ENCODE results near the gene VWA8.
"Not testable (repeated sequence)": the region's sequence is repeated elsewhere in the genome, so short reads cannot be mapped to it uniquely, and the experiment has no call there.

The VWA8 gene

DNA sequence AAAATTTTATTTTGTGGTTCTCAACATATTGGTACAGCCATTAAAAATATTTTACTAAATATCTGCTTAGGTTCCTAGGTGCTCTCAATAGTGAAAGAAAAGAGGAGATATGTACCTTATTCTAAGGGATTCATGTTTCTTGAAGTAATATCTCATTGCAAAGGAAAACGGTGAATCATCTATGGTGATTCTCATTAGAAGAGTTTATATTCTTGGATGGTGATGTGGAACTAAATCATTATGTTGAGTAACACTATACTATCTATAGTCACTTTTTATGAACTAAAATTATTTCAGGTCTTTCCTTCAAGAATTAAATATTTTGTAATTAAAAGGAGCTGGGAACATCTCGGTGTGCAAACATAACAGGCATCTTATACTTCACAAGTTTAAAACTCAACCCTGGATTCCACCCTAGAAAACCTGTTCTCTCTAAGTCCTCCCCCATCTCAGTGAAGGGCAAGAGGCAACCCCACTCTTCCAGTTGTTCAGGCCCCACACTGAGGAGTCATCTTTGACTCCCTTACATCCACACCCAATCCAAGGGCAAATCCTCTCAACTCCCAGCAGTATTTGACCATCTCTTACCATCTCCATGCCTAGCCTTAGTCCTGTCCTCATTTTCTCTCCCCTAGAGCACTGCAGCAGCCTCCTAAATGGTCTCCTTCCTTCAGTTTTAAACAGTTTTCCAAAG is 363.4 kb downstream of the VWA8 start:
- H3K4me3 ChIP-seq (ENCODE audit: low read depth, low read length) = no peak overlapping the region

DNA sequence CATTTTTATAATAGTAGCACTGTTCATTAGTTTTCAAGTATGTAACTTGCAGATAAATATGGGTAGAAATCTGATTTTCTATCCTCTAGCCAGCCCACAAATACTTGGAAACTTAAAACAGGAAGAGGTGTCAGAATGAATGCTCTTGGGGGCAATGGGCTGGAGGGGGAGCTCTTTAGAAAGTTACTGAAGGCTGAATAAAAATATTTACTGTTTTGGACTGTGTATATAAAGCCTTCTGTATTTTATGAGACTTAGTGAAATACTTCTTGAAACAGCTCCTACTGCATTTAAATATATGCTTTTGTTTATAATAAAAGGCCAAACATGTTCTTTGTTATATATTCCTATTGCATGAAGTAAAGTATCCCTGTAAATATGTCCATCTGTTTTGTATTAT is 364.7 kb downstream of the VWA8 start:
- no peak overlapping the region for H3K4me3 ChIP-seq (ENCODE audit: low read depth, low read length)

DNA sequence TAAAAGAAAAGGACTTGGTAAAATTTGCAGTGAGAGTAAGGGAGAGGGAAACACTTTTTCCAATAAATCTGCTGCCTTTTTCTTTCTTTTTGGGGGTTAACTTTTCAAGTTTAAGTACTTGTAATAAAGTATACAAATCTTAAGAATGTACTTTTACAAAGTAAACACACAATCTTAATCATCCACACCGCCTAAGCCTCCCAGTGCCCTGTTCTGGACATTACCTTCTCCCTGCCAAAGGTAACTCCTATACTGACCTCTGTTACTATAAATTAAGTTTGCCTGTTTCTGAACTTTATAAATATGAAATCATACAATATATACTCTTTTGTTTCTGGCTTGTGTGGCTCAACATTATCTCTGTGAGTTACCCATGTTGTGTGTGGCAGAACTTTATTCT is 365.6 kb downstream of the VWA8 start:
- H3K4me3 ChIP-seq (ENCODE audit: low read depth, low read length) = no peak overlapping the region

DNA sequence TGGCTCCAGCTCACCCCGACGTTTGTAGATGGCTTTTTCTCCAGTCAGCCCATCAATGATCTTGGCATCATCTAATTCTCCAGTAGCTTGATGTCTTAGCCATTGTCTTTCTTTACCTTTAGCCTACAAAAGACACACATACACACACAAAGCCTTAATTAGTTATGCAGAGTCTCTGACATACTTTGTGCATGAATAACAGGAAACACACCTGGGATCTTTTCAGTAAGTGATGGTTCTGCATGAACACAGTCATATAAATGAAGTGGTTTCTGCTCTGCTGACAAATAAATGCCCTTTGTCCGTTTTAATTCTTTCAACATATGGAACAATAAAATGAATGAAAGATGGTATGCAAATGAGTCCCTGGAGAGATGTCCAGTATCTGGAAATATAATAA is 370.3 kb downstream of the VWA8 start:
- H3K4me3 ChIP-seq (ENCODE audit: low read depth, low read length) = no peak overlapping the region

DNA sequence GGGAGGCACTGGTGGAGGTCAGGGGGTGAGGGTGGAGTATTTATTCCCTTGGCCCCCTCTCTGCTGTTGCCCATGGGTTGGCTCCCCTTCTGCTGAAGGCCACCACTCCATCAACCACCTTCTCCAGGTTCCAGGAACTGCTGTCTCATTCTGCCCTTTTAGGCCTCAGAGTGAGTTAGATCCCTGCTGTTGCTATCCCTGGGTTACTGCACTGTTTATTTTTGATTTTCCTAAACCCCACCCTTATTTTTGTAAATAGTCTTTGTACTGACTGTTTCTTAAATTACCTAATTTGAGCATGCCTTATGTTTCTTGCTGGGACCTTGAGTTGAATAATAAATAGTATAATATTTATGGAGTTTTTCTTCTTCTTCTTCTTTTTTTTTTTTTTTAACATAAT is 370.8 kb downstream of the VWA8 start:
- H3K4me3 ChIP-seq (ENCODE audit: low read depth, low read length) = no peak overlapping the region

DNA sequence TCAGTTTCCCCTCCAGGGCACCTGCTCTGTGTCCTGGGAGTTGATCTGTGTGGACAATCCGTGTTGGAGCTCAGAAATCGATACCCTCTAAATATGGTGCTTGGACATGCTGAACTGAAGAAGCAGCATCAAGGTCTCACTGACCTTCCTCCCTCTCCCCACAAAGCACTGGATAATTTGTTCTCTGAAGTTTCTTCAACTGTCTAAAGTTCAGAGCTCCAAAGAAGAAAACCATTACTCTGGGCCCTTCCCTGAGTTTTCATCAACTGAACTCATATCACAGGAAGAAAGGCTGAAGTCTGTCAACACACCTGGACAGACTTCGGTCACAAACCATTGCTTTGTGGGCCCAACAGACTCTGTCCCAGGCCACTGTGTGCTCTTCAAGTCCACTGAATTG is 371.5 kb downstream of the VWA8 start:
- no peak overlapping the region for H3K4me3 ChIP-seq (ENCODE audit: low read depth, low read length)

DNA sequence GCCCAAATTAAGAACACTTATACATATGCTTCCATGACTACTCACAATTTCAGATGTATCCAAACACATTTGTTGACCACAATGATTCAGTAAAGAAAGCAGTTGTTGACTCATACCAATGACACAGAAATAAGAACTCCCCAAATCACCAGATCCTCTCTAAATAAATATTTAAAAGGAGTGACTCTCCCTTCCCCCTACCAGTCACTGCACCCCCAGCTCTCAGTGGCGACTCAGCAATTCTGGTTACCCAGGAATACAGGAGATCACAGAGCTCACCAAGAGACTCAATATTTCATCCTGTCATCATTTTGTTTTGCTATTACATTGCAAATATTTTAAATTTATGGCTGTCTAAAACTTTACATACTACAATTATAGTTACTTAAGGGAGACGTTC is 372.0 kb downstream of the VWA8 start:
- no peak overlapping the region for H3K4me3 ChIP-seq (ENCODE audit: low read depth, low read length)

DNA sequence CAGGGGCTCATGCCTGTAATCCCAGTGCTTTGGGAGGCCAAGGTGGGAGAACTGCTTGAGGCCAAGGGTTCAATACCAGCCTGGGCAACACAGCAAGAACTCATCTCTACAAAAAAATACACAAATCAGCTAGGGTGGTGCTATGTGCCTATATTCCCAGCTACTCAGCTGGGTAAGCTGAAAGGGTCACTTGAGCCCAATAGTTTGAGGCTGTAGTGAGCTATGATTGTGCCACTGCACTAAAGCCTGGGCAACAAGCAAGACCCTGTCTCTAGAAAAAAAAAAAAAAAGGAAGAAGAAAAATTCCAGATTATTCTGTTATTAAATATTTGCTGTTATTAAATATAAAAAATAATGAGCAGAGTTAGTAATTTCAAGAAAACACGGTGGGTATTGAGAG is 372.5 kb downstream of the VWA8 start:
- no peak overlapping the region for H3K4me3 ChIP-seq (ENCODE audit: low read depth, low read length)

DNA sequence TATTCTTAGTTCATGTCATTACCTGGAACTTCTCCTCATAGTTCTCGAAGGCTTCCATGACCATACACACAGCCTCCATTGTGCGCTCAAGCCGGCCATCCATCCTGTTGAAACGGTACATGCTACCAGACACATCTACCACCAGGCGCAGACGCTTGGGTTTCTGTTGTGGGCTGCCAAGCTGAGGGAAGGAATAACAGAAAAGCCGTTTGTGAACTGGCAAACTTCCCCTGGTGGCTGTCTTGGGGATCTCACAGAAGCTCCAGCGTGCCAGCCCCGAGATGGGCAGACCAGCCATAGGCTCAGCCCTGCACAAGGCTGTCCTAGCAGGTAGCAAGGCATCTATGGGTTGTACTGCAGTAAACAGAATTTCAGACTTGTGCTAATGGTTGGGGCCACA is 373.4 kb downstream of the VWA8 start:
- H3K4me3 ChIP-seq (ENCODE audit: low read depth, low read length) = no peak overlapping the region

DNA sequence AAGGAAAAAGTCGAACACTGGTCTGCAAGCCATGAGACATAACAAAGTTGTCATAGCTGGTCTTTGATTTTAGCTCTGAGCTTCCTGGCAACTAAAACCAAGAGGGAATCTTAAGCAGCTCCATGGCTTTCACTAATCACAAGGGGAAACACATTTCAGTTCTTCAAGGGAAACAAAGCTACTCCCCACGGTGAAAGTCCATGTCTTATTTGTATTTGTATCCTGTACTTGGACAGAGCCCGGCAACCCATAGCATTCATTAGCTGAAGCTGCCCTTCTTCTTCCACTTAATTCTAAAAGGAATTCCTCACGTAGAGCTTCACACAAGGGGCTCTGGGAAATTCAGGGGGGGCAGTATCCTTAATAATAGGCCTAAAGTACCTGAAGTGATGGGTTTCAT is 374.7 kb downstream of the VWA8 start:
- no peak overlapping the region for H3K4me3 ChIP-seq (ENCODE audit: low read depth, low read length)

DNA sequence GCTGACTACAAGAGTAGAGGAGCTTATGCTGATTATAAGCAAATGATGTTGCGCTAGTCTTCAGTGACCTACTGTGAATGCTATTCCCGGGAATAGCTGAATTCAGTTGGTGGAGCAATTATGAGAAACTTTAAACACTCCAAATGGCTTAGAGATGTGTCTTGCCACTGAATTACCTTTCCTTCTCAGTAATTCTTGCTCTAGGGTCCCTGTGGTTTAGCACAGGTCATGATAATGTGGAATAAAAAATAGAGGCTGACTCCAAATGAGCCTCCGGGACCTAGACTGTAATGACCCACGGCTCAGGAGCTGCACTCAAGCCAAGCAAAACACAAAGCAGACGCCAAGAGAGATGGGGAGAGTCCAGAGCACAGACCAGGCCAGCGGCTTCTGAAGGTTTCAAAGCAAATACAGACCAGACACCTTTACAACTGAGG is 378.9 kb downstream of the VWA8 start:
- no peak overlapping the region for H3K4me3 ChIP-seq (ENCODE audit: low read depth, low read length)

DNA sequence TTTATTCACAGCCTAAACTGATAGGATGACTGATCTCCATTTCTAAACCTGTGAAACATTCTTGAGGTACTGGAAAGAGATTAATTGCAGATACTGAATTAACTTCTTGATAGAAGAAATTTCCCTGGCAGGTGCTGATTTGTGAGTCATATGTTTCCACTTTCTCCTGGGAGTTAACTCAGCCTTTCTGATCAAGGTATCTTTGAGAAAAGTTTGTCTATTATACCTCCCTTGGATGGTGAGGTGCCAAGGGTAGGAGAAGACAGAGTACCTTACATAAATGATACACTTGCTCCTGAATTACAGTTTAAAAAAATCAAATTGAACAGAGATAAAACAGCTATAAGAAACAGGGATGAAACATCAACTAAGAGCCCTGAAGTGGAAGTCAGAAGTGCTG is 380.6 kb downstream of the VWA8 start:
- no peak overlapping the region for H3K4me3 ChIP-seq (ENCODE audit: low read depth, low read length)

DNA sequence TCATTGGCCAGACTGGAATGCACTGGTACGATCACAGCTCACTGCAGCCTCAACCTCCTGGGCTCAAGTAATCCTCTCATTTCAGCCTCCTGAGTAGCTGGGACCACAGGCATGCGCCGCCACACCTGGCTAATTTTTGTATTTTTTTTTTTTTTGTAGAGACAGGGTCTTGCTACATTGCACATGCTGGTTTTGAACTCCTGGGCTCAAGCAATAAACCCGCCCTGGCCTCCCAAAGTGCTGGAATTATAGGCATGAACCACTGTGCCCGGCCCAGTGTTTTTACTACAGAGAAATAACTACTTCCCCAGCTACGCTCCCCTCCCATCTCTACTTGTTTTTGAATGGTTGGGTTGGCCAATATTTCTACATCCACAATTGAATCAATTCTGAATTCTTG is 381.0 kb downstream of the VWA8 start:
- H3K4me3 ChIP-seq (ENCODE audit: low read depth, low read length) = no peak overlapping the region

DNA sequence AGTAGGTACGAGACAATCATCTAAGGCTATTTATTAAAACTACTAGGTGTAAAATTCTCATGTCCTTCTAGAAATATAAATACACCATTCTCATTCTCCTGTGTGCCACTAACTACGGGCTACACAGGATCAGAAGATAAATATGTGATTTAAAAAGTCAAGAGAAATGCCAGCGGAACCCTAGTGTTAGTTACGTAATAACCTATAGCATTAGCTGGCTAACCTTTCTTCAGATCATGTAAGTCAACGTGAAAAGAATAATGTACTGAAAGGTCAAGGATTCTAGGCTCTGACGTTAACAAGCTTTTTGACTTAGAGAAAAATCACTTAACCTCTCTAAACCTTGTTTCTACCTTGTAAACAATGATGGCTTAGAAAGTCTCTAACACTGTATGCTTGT is 381.7 kb downstream of the VWA8 start:
- no peak overlapping the region for H3K4me3 ChIP-seq (ENCODE audit: low read depth, low read length)

DNA sequence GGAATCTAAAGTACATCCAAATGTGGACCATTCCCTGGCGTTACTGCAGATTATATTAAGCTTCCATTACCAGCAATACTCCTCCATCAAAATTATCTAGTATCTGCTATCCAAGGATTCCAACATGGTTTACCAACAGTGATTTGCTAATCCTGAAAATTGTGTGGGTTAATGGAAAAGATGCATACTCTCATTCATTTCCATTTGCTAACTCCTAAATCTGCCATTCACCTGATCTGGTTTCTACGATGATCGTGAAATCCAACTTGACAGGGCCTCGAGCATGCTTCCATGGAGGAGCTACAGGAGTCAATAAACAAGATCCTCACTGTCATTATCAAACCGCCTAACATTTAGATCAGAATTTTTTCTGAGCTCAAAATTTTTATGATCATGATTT is 382.5 kb downstream of the VWA8 start:
- H3K4me3 ChIP-seq (ENCODE audit: low read depth, low read length) = no peak overlapping the region

DNA sequence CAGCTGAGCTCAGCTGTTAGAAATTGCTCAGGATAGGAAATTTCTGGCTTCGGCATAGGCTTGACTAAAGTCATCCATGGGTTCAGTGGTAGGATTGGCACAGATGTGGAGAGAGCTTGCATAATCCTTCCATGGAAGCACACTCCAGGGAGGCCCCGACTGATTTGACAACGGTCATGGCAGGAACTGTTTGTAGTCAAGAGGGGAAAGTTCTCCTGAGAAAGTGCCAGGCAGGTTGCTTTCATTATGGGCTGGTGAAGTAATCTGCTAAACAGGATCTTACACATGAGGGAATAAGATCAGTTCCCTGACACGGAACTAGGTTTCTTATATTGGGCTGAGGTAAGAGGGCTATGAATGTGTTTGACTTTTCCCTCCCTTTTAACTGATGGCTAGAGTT is 383.5 kb downstream of the VWA8 start:
- H3K4me3 ChIP-seq (ENCODE audit: low read depth, low read length) = no peak overlapping the region

DNA sequence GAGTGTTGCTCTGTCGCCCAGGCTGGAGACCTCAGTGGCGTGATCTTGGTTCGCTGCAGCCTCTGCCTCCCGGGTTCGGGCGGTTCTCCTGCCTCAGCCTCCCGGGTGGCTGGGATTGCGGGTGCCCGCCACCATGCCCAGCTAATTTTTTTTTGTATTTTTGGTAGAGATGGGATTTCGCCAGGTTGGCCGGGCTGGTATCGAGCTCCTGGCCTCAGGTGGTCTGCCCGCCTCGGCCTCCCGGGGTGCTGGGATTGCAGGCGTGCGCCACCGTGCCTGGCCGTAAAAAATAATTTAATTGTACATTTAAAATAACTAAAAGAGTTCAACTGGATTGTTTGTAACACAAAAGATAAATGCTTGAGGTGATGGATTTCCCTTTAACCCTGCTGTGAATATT is 387.3 kb downstream of the VWA8 start:
- H3K4me3 ChIP-seq (ENCODE audit: low read depth, low read length) = not testable (repeated sequence)

DNA sequence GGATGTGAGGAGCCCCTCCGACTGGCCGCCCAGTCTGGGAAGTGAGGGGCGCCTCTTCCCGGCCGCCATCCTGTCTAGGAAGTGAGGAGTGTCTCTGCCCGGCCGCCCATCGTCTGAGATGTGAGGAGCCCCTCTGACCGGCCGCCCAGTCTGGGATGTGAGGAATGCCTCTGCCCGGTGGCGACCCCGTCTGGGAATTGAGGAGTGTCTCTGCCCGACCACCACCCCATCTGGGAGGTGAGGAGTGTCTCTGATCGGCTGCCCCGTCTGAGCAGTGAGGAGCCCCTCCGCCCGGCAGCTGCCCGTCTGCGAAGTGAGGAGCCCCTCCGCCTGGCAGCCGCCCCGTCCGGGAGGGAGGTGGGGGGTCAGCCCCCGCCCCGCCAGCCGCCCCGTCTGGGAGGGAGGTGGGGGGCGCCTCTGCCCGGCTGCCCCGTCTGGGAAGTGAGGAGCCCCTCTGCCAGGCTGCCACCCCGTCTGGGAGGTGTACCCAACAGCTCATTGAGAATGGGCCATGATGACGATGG is 389.0 kb downstream of the VWA8 start:
- not testable (repeated sequence) for H3K4me3 ChIP-seq (ENCODE audit: low read depth, low read length)

DNA sequence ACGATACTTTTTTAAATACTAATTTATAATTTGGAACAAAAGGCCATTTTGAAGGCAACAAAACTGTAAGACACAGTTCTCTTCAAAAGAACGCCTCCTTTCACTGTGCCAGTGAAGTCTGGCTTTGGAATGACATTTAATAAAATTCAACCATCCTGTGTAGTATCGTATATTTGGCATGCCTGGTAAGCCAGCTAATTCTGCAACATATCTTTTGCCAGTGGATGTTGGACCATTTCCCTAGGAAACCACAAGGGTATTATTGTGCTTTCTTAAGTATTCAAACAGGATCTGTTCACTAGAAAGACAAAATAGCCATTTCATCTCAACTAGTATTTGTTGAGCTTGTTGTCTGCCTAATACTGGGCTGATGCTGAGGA is 391.9 kb downstream of the VWA8 start:
- no peak overlapping the region for H3K4me3 ChIP-seq (ENCODE audit: low read depth, low read length)

DNA sequence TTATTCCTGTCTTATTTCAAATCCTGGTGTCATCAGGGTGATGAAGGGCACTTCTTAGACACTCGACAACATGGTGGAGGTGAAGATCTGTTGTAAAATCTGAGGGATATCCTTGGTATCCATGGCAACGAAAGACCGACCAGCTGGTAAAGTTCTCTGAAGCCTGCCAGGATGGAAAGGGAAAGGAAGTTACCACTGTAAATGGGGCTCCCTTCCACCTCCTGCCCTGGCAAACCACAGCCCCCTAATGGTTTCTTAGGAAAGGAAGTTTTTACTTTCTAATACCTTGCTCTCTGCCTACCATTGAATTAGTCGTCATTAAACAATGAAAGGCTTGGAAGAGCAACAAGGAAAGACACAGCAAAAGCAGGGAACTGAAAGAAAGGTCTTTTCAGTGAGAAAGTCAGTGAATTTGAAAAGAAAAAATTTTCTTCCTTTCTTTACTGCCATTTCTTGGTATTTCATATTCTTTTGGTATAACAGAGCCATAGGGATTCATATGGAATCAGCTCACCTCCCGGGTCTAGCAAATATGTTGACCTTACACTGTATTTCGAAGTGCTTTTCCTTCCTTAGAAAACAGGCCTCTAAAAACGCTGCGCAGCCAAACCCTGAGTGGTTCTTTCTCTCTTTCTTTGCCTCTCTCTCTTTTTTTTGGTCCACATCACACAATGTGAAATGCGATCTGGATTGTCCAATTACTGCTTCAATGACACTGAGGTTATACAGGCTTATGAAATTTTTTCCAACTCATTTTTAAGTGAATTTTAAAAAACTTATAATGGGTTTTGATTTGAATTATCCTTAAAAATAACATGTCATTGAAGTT is 392.6 kb downstream of the VWA8 start:
- H3K4me3 ChIP-seq (ENCODE audit: low read depth, low read length) = no peak overlapping the region

DNA sequence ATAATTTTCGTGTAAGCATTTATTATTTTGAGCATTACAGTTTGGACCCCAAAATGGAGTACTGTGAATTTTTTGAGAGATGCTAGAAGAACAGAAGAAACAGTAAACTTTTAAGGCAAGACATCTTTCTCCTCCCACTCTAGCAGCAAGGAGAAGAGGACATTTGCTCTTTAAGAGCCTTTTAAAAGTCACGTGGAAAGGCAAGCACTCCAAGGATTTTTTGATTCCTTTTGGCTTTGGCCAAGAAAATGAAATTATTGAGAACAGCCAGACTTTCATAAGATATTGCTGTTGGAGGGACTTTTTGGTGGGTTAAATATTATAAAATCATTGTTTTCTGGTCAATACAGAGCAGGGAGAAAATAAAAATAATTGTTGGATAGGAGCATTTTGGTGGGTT is 393.5 kb downstream of the VWA8 start:
- H3K4me3 ChIP-seq (ENCODE audit: low read depth, low read length) = no peak overlapping the region

DNA sequence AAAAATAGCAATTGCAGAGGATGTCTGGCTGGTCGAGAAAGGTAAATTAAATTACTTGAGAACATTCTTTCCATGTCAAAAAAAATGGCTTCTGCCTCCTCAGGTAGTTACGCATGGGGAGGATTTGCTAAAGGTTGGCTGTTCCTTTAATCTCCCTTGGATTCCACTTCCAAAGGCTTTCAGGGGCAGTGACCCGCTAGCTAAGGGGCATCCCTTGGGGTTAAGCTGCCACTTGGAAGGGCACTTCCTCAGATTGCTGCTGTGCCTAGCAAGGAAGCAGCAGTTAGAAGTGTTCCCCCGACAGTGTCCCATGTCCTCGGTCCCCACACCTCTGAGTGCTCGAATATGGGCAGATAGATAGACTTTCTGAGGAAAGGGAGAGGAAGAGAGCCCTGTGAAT is 395.1 kb downstream of the VWA8 start:
- H3K4me3 ChIP-seq (ENCODE audit: low read depth, low read length) = no peak overlapping the region

All from iPS-11a (cell line).